ENCODE results near the gene IQCH.

IQCH gene

DNA sequence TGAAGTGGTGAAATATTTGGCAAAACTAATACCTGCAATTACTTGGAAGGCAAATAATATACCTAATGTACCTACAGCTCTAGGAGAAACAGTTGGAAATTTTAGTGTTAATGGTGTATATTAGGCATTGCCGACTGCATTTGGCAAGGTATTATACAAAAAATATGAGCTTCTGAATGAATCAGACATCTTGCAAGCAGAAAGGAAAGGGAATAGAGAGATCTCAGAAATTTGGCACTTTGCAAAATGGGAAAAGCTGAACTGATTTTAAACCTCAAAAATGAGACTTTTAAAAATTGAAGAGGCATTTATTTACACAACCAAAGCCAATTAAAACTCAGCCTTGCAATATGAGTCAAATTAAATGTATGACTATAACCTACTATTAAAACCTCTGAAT lies 226.2 kb downstream of the IQCH start:
- TF ChIP-seq, protein P1, sequence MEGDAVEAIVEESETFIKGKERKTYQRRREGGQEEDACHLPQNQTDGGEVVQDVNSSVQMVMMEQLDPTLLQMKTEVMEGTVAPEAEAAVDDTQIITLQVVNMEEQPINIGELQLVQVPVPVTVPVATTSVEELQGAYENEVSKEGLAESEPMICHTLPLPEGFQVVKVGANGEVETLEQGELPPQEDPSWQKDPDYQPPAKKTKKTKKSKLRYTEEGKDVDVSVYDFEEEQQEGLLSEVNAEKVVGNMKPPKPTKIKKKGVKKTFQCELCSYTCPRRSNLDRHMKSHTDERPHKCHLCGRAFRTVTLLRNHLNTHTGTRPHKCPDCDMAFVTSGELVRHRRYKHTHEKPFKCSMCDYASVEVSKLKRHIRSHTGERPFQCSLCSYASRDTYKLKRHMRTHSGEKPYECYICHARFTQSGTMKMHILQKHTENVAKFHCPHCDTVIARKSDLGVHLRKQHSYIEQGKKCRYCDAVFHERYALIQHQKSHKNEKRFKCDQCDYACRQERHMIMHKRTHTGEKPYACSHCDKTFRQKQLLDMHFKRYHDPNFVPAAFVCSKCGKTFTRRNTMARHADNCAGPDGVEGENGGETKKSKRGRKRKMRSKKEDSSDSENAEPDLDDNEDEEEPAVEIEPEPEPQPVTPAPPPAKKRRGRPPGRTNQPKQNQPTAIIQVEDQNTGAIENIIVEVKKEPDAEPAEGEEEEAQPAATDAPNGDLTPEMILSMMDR (conservative IDR thresholded peaks at IDR 0.05; ENCODE audit: low read depth, low read length) = no peak
- no peak for DNase-seq (ENCODE audit: low read depth)
- H3K4me3 ChIP-seq (ENCODE audit: low read length) = no peak overlapping the region

DNA sequence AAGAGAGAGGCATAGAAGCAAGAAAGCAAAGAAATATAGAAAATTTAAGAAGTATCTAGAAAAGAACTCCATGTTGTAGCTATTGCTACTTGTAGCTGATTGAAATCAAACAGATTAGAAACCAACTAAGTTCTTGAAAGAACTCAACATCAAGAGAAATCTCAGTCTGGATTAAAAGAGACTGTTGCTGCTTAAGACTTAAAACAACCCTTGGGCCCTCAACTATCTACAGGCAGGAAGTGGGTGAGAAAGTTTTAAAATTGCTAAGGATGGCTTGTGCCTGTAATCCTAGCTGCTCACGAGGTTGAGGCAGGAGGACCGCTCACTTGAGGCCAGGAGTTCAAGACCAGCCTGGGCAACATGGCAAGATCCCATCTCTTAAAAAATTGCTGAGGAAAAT lies 227.1 kb downstream of the IQCH start:
- TF ChIP-seq, protein P1 (conservative IDR thresholded peaks at IDR 0.05; ENCODE audit: low read depth, low read length) = no peak

GRCh38 chr15:67495585-67495984 lies 241.0 kb downstream of the IQCH start:
- no peak for DNase-seq (ENCODE audit: low read depth)
- TF ChIP-seq, protein P1 (conservative IDR thresholded peaks at IDR 0.05; ENCODE audit: low read depth, low read length) = no peak

More for the DNA sequence above, 227.1 kb downstream of the IQCH start:
- H3K4me3 ChIP-seq (ENCODE audit: low read length) = no peak overlapping the region
- DNase-seq (ENCODE audit: low read depth) = no peak

DNA sequence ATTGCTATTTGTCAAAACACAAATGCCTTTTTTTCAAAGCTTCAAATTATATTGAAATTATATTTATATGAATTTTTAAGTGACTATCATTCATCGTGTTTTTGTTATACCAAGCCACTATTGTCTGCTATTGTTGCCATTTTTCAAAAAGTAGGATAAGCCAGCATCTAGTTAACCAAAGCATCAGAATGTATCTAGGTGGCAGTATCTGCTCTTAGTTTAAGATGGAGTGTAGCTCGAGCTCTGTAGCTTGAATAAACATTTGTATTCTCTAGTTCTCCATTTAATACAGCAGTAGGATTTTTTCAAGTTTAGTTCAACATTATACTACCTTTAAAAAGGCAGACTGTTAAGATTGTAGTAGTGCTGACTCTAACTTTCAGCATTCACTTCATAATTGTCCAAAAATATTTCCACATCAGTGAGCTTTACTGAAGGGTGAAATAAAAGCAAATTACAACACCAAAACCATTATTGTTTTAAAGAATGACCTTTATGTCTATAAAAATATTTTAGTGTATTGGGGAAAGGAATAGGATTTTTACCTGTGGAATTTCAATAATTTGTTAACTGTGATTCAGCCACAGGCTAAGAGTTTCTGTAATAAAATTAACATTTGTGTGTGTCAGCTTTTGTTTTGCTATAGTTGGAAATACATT lies 246.7 kb downstream of the IQCH start:
- TF ChIP-seq, protein P1 (conservative IDR thresholded peaks at IDR 0.05; ENCODE audit: low read depth, low read length) = peak; percentile 45
- peak overlapping the region; percentile 27 for H3K4me3 ChIP-seq (ENCODE audit: low read length)
- no peak for DNase-seq (ENCODE audit: low read depth)

More at GRCh38 chr15:67495585-67495984, 241.0 kb downstream of the IQCH start:
- H3K4me3 ChIP-seq (ENCODE audit: low read length) = no peak overlapping the region

DNA sequence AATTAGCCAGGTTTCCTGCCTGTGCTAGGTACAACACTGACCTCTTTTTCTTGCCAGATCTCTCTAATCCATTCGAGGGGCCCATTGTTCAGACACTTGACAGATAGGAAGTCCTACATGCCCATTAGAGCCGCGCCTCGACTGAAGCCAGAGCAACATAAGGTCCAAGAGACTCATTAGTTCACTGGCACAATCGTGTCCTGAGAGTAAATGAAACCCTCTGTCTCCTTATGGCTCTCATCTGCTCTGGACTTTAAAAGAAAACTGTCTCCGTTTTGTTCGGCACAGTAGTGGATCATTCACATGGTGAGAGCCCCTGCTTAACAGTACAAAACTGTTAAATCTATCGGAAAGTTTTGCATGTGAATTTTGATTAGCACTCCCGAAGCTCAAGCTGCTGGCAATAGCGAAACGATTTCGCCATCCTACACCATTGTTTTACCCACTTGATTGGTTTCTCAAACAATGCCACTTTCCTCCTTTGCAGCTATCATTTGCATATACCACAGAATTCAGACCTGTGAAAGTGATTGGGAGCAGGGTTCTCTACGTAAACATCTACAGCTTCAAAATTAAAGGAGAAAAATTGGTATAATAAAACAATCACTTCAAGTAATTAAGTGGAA lies 247.4 kb downstream of the IQCH start:
- peak overlapping the region; percentile 27 for H3K4me3 ChIP-seq (ENCODE audit: low read length)
- TF ChIP-seq, protein P1 (conservative IDR thresholded peaks at IDR 0.05; ENCODE audit: low read depth, low read length) = no peak
- DNase-seq (ENCODE audit: low read depth) = peak; percentile 47

DNA sequence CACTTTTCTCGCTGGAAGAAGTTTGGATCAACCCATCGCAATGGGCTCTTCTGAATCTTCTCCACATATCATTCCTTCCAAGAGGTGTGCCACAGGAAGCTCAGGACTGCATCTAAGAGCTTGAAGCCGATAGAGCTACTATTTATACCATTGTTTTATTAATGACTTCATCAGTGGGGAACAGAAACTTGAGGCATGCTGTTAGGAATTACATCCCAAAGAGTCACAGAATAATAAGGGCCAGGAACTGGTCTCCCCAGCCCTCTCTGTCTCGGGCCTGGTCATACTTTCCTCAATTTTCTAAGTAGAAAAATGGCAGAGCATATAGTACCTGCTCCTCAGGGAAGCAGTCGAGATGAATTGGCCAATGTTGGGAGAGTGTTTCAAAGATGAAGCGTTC lies 249.5 kb downstream of the IQCH start:
- no peak for DNase-seq (ENCODE audit: low read depth)
- TF ChIP-seq, protein P1 (conservative IDR thresholded peaks at IDR 0.05; ENCODE audit: low read depth, low read length) = no peak
- no peak overlapping the region for H3K4me3 ChIP-seq (ENCODE audit: low read length)

GRCh38 chr15:67504796-67505195 lies 250.2 kb downstream of the IQCH start:
- H3K4me3 ChIP-seq (ENCODE audit: low read length) = no peak overlapping the region
- DNase-seq (ENCODE audit: low read depth) = no peak
- TF ChIP-seq, protein P1 (conservative IDR thresholded peaks at IDR 0.05; ENCODE audit: low read depth, low read length) = no peak
